GM12891 (cell line): ENCODE measurements around the gene NDUFS2.

Experiments used
- PAX5 ChIP-seq: IDR thresholded peaks from 2 replicates; pipeline ENCODE4 v1.6.1; 2011; ENCODE audit warnings: low read length, moderate library complexity, mild to moderate bottlenecking; ENCODE audit not compliant: insufficient read depth, severe bottlenecking
- POLR2A ChIP-seq: IDR thresholded peaks from 2 replicates; pipeline ENCODE4 v1.6.1; 2011; ENCODE audit warnings: low read depth, low read length, control low read depth
- POLR2AphosphoS5 ChIP-seq: IDR thresholded peaks from 2 replicates; pipeline ENCODE4 v1.6.1; 2011; ENCODE audit warnings: low read depth, low read length, control low read depth
- SPI1 ChIP-seq: IDR thresholded peaks from 2 replicates; pipeline ENCODE4 v1.6.1; 2011; ENCODE audit warnings: low read depth, low read length, control low read depth
- TAF1 ChIP-seq: IDR thresholded peaks from 2 replicates; pipeline ENCODE4 v1.6.1; 2011; ENCODE audit warnings: low read depth, low read length, control low read depth

- no peak for TF ChIP-seq POLR2AphosphoS5
- no peak for TF ChIP-seq POLR2A
- TF ChIP-seq SPI1, result peak; percentile 96
- no peak for TF ChIP-seq PAX5
- no peak; the same call in 1 of the 2 replicates for TF ChIP-seq TAF1
Measured at GRCh38 chr1:161227196-161227871, 25.2 kb downstream of the NDUFS2 start.
